Measurements from ENCODE around the gene CADM2.

GRCh38 chr3:85691196-85691595 is 732.4 kb downstream of the CADM2 start:
- TF ChIP-seq EZH2 (IDR thresholded peaks at IDR 0.05; ENCODE audit: insufficient read depth, poor library complexity, severe bottlenecking) (no peak), EZH2phosphoT487 (IDR thresholded peaks at IDR 0.05; ENCODE audit: insufficient read depth, low read depth) (no peak)
